Heart left ventricle (tissue), 13 donors: ENCODE results near the gene ACTG2.
"Not testable (repeated sequence)": the region's sequence is repeated elsewhere in the genome, so short reads cannot be mapped to it uniquely, and the experiment has no call there.

ENCODE experiments used
- POLR2A ChIP-seq, 2 donors: fragments of 450-650 bp; IDR thresholded peaks; one replicate each; pipeline ENCODE4 v1.6.1; 2017; ENCODE audit warnings: antibody characterized with exemption in 2 of 2, mild to moderate bottlenecking in 2 of 2, moderate library complexity in 2 of 2
- TF ChIP-seq, protein P1 (sequence below), 12 donors: fragments of 200-600 bp; sonication (generic) in 4 of 12; IDR thresholded peaks; one replicate each; pipeline versions ENCODE4 v1.5.0 to v1.8.0; 2018 to 2022; ENCODE audit warnings: antibody characterized with exemption in 12 of 12, mild to moderate bottlenecking in 5 of 12
- donor health status: ischemic (EF 13 %, LVEDD 7.1; RV severe dilation, severe dysfunction).
- donor health status: DM: no; HTN: yes; CAD: no.
- donor health status: DM: no; HTN: no; CAD: no.
- donor health status: ischemic (EF 25% LVEDD 6.9; RV normal size, moderate dysfunction).
- donor health status: ischemic (EF 25% LVEDD 5.7; RV mildly dilated, moderate dysfunction).
- donor health status: ischemic (EF 35%, LVEDD 5.7; RV mildly dilated, moderate dysfunction).
- donor health status: nonischemic (EF 11% LVEDD 7.7; RV severe dilation, severe dysfunction).
- donor health status: DM: yes; HTN: yes; CAD: no.
- donor health status: PGD.
- donor health status: ischemic (EF 29% LVEDD 5.4; RV normal size, mild dysfunction).
- donor health status: nonischemic (EF 23%, LVEDD 6.1; RV moderate dilation, normal function).

DNA sequence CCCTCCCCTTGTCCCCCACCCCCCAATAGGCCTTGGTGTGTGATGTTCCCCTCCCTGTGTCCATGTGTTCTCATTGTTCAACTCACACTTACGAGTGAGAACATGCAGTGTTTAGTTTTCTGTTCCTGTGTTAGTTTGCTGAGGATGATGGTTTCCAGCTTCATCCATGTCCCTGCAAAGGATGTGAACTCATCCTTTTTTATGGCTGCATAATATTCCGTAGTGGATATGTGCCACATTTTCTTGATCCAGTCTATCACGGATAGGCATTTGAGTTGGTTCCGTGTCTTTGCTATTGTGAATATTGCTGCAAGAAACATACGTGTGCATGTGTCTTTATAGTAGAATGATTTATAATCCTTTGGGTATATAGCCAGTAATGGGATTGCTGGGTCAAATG lies 14.8 kb upstream of the ACTG2 start:
- TF ChIP-seq, protein P1, sequence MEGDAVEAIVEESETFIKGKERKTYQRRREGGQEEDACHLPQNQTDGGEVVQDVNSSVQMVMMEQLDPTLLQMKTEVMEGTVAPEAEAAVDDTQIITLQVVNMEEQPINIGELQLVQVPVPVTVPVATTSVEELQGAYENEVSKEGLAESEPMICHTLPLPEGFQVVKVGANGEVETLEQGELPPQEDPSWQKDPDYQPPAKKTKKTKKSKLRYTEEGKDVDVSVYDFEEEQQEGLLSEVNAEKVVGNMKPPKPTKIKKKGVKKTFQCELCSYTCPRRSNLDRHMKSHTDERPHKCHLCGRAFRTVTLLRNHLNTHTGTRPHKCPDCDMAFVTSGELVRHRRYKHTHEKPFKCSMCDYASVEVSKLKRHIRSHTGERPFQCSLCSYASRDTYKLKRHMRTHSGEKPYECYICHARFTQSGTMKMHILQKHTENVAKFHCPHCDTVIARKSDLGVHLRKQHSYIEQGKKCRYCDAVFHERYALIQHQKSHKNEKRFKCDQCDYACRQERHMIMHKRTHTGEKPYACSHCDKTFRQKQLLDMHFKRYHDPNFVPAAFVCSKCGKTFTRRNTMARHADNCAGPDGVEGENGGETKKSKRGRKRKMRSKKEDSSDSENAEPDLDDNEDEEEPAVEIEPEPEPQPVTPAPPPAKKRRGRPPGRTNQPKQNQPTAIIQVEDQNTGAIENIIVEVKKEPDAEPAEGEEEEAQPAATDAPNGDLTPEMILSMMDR (IDR thresholded peaks at IDR 0.05) = not testable (repeated sequence)
- not testable (repeated sequence) for TF ChIP-seq POLR2A (IDR thresholded peaks at IDR 0.05)
